Astrocyte of the spinal cord (primary cell): ENCODE results near the gene TMEM45A.

ENCODE experiments used
- DNase-seq: peaks from one replicate; pipeline ENCODE4 v3.0.0; 2011; ENCODE audit warnings: low read depth, low spot score
- H3K4me3 ChIP-seq: 2 replicates; pipeline ENCODE4 v1.5.1; 2011; ENCODE audit warnings: low read depth, mild to moderate bottlenecking, low read length, moderate library complexity
- CTCF ChIP-seq: IDR thresholded peaks from 2 replicates; pipeline ENCODE4 v1.5.1; 2012; ENCODE audit warnings: low read depth, mild to moderate bottlenecking, low read length, inconsistent platforms
- in situ Hi-C: cut with HindIII; loops from 2 replicates; pipeline ENCODE4 v1.10.0; 2017; ENCODE audit warnings: low sequenced_read_pairs

The TMEM45A gene

GRCh38 chr3:100526613-100527346 is 34.4 kb downstream of the TMEM45A start:
- in situ Hi-C loops: no loop called here
- no peak for DNase-seq
- TF ChIP-seq CTCF: no peak
- no peak overlapping the region for H3K4me3 ChIP-seq

DNA sequence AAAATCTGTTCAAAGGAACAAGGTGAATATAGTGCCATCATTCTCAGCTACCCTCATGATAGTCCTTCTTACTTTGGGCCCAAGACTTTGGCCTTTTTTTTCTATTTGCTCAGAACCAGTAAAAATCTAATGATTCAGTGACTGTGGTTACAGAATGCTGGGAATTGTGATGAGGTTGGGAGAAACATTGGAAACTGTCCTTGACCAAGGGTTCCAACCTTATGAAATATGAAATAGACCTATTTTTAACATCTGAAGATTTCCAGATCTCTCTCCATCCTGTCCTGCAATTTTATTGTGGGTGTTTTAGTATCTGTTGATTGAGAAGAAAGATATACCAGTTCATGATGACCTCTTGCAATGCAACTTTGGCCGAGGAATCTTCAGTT is 34.9 kb downstream of the TMEM45A start:
- DNase-seq: no peak
- in situ Hi-C loops: no loop called here
- no peak overlapping the region for H3K4me3 ChIP-seq
- no peak for TF ChIP-seq CTCF

- no peak for DNase-seq
- H3K4me3 ChIP-seq: no peak overlapping the region
- in situ Hi-C loops: no loop called here
- no peak for TF ChIP-seq CTCF
These were observed 38.7 kb downstream of the TMEM45A start for GRCh38 chr3:100531093-100531492.

- no peak for TF ChIP-seq CTCF
- no peak for DNase-seq
- H3K4me3 ChIP-seq: no peak overlapping the region
- in situ Hi-C loops: no loop called here
These were observed 40.0 kb downstream of the TMEM45A start for GRCh38 chr3:100532411-100532810.

DNA sequence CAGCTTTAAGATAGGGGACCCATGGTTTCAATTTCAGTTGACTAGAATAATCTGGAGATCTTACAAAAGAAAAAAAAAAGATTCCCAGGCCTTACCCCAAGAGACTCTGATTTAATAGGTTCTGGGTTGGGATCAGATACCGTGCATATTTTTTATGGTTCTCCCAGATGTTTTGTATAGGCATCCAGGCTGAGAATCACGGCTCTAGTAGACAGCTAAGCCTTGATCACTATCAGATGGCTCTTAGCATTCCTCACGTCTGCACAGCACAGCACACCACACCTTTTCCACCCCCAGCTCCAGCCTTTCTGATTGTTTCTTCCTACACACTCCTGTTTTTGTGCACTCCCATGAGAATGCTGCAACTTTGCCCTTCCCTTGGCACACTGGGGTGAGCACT is 40.8 kb downstream of the TMEM45A start:
- in situ Hi-C loops: no loop called here
- TF ChIP-seq CTCF: no peak
- H3K4me3 ChIP-seq: no peak overlapping the region
- no peak for DNase-seq

- no peak for TF ChIP-seq CTCF
- no peak for DNase-seq
- in situ Hi-C loops: no loop called here
- no peak overlapping the region for H3K4me3 ChIP-seq
These were observed 43.2 kb downstream of the TMEM45A start for GRCh38 chr3:100535610-100535943.
